ENCODE results near the gene UBAP2L. TPM values are rescaled to one million over a fixed set of nuclear protein-coding genes. Genes with fewer than 3 reads are reported as not detected.

UBAP2L gene
- total and polyA plus RNA-seq, 9 of the 15 experiments (the other 6 are each of a cell fraction or from before 2014, with no cell fraction given), result 75.0 to 245 (median 119) TPM

GRCh38 chr1:154220071-154220969, at the start of gene UBAP2L (continued):
- TF ChIP-seq NFIX (CRISPR knock-in tag; IDR thresholded peaks at IDR 0.05; ENCODE audit: low read depth), result no peak
- no peak for TF ChIP-seq TAL1 (IDR thresholded peaks at IDR 0.05)
- TF ChIP-seq ZBTB43 (CRISPR knock-in tag; IDR thresholded peaks at IDR 0.05), result no peak; the same call in 1 of the 2 replicates
- no peak for TF ChIP-seq SIRT6 (IDR thresholded peaks at IDR 0.05; ENCODE audit: low read depth, low read length)
- TF ChIP-seq PBX2 (CRISPR knock-in tag; IDR thresholded peaks at IDR 0.05; ENCODE audit: low read depth), result no peak
- TF ChIP-seq PBX2 (tag; conservative IDR thresholded peaks at IDR 0.05; ENCODE audit: low read depth), result no peak
- TF ChIP-seq KLF1 (tag; IDR thresholded peaks at IDR 0.05), result no peak
- TF ChIP-seq ZNF174 (CRISPR knock-in tag; IDR thresholded peaks at IDR 0.05), result no peak
- TF ChIP-seq MYBL2 (IDR thresholded peaks at IDR 0.05; ENCODE audit: low read depth), result no peak
- no peak for TF ChIP-seq MYBL2 (CRISPR knock-in tag; IDR thresholded peaks at IDR 0.05; ENCODE audit: borderline replicate concordance)
- peak; percentile 99 for TF ChIP-seq RAD51 (IDR thresholded peaks at IDR 0.05; ENCODE audit: borderline replicate concordance, low read depth)
- TF ChIP-seq UBTF (IDR thresholded peaks at IDR 0.05; ENCODE audit: borderline replicate concordance in 1 of 2, low read depth in 2 of 2, low read length in 2 of 2), result peak in 1 of 2 experiments; percentile 90; a peak in 2 of 4 replicates
- TF ChIP-seq HMGN3 (IDR thresholded peaks at IDR 0.05; ENCODE audit: borderline replicate concordance, extremely low read depth, insufficient read length, low read depth, low read length), result peak; percentile 86
- TF ChIP-seq ZBTB11 (CRISPR knock-in tag; IDR thresholded peaks at IDR 0.05), result peak in 1 of 3 experiments; percentile 87; a peak in 2 of 6 replicates
